ENCODE measurements around the gene LTC4S.
A peak's percentile ranks its signal among the peaks of the same experiment; 100 is the strongest.

The LTC4S gene

DNA sequence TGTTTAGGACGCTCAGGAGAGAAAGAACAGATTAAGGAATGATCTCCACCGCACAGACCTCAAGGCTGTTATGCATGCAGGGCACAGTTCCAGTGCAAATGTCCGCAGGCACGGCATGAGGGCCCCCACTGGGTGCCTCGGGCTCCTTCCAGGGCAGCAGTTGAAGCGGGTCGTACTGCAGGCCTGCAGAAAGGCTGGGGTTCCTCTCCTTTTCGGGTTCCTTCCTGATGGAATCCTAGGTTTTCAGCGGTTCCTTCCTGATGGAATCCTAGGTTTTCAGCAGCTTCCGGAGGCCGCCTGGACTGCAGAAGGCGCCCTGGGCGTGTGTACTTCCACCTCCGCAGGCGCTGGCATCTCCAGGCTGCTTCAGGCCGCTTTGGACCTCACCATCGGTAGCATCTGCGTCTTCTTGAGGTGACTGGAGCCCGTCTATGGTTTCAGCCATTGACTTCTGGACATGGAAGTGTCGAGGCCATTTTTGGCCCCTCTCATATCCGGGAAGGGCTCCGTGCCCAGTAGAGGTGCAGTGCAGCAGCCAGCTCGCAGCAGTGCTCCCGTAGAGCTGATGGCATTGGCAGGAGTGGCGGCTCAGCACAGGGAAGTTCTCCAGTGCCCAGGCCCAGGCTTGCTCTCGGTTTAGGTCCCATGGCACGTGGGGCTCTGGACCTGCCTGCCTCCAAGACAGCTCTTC is 18.5 kb downstream of the LTC4S start:
- no peak for DNase-seq (ENCODE audit: low spot score)

DNA sequence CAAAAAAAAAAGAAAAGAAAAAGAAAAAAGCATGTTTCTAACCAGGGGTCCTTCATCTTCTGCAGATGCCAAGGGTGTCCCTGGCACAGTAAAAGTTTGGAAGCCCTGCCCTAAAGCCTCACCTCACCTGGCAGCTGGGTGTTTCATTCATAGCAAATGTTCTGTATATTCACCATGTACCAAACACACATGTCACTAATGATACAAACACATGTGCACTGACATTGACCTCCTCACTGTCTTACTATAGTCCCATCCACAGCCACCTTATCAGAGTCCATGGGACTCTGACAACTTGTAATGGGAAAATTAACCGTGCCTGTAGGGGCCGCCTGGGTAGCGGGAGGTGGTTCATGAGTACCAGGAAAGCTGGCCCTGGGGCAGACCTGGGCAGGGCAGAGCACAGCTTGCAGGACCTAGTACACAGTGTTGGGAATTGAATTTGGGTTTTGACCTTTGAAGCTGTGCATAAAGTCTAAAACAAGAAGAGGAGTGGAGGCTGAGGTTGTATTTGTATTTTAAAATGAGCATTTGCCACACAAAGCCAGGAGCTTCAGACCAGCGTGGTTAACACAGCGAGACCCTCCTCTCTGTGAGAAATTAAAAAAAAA is 19.3 kb downstream of the LTC4S start:
- DNase-seq (ENCODE audit: low spot score) = no peak

DNA sequence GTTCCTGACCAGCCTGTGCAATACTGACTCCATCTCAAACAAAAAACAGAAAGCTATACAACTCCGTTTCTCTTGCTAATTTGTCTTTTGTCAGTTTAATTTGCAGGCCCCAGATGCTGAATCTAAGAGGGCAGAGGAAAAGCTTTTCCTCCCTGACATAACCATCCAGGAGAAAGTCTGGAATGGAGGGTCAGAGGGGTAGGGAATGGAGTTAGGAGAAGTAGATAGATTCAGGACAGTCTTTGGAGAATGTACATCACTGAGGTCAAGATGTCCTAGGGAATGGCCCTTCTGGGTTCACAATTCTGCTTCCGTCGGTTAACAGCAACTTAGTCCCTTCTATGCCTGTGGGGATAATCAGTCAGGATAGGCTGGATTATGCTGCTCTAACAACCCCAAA is 20.3 kb downstream of the LTC4S start:
- no peak for DNase-seq (ENCODE audit: low spot score)

DNA sequence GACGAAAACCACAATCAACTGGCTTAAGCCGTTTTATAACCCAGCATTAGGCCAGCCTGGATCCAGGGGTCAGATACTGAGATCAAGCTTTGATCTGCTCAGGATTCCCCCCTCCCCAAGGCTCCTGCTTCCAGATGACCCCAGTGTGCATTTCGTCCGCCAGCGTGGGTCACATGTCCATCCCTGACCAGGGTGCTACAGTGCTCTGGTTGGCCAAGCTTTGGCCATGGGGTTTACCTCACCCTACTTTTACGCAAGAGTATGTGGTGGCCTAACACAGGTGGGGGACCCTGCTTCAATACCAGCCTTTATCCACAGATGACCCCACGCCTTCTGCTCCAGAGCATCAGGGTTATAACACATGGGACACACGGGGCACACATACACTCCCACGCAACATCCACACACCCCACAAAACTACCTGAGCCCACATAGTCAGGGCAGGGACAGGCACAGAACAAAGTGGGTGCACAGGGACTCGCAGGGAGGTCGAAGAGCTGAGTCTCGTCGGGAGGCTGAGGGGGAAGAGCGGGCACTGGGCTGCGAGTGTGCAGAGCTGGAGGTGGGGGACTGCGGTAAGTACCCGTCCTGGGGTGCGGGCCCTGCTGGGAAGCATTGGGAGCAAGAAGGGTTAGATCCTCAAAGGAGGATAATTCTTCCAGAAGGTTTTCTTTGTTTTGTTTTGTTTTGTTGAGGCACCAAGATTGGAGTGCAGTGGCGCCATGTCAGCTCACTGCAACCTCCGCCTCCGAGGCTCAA is 21.9 kb downstream of the LTC4S start:
- DNase-seq (ENCODE audit: low spot score) = no peak

DNA sequence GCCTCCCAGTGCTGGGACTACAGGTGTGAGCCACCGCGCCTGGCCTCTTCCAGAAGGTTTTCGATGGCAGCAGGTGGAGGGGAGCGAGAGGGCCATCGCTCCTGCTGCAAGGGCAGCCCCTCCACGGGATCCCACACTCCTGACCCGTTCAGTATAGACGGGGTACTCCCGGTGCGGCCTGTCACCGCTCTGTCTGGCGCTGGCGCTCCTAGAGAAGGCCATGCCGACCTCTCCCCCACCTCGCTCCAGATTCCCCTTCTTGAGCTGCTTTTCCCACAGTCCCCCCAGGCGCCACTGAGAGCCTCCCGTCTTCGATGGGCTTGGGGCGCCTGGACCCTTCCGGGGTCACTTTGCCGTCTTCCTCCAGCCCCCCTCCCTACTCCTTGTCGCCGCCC is 22.6 kb downstream of the LTC4S start:
- DNase-seq (ENCODE audit: low spot score) = no peak

DNA sequence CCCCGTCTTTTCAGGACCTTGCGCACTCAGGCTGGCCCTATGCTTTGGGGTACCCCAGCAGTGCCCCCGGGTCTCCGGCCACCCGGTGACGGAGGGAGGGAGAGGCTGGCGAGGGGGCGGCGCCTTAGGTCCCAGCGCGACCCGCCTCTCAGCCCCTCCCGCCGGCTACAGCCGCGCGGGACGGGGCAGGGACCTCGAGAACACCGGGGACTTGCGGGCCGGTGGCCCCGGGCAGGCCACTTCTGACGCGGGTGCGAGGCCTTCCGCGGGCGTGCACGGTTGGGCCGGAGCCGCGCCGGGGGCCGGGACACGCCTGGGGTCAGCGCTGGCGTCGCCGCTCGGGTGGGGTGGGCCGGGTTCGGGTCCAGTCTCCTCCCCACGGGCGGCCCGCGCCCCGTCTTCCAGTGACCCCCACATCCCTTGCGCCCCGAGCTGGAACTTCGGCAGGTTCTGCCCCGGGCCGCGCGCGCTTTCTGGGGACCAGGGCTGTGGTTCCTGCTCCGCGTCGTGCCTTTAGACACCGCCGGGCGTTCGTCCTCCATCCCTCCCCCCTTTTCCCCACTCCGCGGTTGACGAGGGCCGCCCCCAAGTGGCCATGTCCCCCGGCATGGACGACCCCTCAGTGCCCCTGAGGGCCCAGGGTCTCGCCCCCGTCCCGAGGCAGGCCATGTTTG is 23.1 kb downstream of the LTC4S start:
- no peak for DNase-seq (ENCODE audit: low spot score)

DNA sequence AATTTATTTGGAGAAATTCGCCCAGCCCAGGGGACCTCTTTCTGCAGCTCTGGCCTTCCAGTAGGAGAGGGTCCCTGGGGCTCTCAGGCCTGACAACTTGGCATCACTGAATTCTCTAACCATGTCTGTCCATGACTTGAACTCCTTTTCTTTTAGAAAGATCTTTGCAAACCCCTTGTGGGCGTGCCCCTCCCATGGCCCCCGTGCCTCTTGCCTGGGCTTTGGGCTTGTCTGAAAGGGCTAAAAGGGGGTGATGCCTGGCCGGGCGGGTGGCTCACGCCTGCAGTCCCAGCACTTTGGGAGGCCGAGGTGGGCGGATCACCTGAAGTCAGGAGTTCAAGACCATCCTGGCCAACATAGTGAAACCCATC is 23.7 kb downstream of the LTC4S start:
- no peak for DNase-seq (ENCODE audit: low spot score)

DNA sequence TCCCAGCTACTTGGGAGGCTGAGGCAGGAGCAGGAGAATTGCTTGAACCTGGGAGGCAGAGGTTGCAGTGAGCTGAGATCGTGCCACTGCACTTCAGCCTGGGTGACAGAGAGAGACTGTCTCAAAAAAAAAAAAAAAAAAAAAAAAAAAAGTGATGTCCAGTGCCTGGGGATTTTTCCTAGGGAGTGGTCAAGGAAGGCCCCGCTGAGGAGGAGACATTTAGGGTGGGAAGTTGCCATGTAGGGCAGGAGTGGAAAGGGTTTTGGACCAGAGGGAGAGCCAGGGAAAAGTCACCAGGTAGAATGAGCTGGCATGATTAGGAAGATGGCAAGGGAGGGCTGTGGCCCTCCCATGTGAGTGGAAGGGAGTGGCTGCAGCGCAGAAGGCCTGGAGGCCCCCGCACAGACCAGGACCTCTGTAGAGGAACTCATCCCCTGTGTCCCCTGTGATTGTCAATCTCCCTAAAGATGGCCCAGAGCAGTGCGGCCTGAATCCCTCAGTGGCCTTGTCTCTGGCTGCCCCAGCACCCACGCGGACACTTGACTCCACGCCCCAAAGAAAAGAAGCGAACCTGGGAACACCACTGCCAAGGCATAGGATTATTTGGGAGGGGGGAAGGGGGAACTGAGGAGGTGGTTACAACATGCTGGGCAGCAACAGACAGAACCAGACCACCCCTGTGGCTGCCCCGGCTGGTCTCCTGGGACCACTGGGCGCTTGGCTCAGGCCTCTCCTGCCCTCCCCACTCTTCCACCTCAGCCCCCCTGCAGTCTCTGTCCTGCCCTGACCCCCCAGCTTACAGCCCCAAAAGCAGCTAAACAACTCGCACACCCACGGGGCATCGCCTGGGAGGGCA is 24.3 kb downstream of the LTC4S start:
- no peak for DNase-seq (ENCODE audit: low spot score)

DNA sequence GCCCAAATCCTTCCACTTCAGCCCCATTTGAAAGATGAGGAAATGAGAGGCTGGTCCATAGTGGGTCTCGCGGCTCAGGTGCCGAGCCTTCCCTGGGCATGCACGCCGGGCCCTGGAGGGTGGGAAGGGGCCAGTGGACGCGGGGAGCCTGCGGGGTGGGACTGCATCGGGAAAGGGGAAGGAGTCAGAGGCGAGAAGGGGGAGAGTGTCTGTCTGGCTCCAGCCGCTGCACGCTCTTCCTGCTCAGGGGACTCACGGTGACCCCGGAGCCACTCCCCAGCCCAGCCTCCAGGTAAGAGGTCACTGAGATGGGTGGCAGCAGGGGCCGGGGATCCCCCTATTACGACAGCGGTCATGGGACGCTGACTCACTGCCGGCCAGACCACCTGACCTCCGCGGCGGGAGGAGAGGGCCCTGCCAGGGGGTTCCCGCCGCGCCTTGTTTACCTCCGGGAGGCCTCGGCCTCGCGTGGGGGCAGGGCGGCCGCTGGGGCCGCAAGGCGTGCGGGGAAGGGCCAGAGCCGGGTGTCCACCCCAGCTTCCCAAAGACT is 25.0 kb downstream of the LTC4S start:
- DNase-seq (ENCODE audit: low spot score) = peak; percentile 92

DNA sequence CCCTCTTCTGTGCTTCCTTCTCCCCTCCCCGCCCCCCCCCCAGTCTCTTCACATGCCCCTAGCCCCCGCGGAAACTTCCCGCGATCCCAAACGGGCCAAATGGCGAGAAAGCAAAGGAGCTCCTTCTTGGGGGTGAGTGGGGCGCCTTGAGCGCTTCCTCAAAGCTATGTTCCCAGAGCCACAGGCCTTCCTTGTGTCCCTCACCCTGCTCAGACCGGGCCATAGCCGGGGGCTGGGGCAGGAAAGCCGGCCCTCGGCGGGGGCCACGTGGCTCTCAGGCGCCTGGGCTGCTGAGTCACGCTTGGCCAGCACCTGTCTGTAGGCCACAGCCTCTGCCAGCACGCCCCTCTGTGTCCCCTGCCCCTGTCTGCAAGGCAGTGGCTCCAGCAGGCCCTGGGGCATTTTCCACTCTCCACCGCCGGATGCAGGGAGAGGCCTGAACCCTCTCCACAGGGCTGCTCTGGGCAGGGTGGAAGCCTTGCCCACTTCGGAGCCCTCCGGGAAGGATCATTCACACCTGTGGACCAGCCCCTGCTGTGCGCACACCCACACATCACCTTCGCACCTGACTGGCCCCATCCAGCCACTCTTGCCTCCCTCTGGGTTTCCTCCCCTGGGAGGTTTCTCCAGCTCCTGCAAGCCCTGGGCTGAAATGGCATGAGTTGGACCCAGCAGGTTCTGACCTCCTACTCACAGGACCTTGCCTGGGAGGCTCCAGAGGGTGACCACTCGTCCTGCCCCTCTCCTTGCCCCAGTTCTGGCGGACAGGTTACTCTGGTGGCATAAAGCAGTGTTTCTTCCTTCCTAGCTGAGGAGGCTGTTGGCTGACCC is 25.7 kb downstream of the LTC4S start:
- DNase-seq (ENCODE audit: low spot score) = peak; percentile 59

DNA sequence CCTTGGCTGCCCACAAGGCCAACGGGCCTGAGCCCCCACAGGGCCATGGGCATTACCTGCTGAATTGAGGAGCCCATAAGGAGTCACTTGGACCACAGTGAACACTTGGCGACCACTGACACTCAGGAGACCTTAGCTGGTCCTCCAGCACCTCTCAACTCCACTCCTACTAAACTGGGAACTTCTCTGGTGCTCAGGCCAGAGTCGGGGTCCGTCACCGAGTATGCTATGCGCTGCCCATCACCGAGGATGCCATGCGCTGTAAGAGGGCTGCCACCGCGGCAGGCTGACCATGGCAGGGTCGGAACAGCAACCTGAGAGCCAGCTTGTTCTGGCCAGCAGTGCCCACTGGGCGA is 26.3 kb downstream of the LTC4S start:
- no peak for DNase-seq (ENCODE audit: low spot score)

DNA sequence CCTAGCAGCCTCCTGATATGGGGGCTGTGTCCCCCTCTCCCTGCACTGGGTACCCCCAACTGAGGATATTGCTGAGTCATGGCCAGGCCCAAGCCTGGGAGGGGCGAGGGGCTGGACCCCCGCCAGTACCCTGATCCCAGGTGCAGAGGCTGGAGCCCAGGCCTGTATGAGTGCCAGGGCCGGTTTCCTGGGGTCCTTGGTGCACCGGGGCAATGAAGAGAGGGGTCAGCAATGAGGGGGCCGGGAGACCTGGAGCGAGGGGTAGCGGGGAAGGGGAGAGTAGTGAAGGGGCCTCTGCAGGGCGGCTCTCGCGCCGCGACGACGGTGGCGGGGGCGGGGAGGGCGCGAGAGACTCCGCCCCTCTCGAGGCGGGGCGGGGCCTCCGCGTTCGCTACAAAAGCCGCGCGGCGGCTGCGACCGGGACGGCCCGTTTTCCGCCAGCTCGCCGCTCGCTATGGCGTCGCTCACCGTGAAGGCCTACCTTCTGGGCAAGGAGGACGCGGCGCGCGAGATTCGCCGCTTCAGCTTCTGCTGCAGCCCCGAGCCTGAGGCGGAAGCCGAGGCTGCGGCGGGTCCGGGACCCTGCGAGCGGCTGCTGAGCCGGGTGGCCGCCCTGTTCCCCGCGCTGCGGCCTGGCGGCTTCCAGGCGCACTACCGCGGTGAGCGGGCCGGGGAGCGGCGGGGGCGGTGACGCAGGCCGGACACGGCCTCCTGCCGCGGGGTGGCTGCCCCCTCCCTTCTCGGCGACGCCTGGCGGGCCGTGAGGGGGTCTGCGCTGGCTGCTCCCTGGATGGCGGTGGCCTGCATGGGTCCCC is 26.9 kb downstream of the LTC4S start, which contains the start of gene SQSTM1:
SQSTM1 (plus strand) TSS at position 423 of the 815 bp plus-strand sequence; CDS start at position 455, 32 bp downstream.
- DNase-seq (ENCODE audit: low spot score) = peak; percentile 95

DNA sequence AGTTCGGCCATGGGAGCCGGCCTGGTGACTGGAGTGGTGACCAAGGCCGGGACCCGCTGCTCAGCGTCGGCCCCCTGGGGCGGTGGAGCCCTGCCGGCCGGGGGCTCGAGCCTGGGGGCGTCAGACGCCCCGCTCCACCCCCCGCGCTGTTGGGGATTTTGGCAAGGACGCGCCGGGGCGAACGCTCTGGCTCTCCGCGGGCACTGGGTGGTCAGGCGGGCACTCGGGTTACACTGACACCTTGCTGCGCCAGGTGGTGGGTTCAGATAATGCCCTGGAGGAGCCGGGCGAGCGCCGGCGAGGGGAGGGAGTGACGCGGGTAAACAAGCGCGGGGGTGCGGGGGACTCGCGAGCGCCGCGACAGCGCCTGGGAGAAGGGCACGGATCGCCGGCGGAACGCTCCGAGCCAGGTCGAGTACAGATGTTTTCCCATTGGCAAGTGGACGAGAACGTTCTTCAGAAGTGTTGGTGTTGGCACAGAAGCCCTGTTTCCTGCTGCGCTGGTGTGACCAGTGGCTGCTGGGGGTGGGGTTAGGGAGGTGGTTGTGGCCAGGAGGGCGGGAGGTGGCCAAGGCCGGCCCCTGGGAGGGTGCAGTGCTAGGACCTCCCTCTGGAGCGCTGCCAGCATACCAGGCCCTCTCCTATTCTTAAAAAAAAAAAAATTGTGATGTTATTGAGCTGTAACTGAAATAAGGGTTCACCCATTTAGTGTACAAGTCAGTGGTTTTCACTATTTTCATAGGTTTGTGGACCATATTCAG is 27.7 kb downstream of the LTC4S start:
- DNase-seq (ENCODE audit: low spot score) = peak; percentile 97

DNA sequence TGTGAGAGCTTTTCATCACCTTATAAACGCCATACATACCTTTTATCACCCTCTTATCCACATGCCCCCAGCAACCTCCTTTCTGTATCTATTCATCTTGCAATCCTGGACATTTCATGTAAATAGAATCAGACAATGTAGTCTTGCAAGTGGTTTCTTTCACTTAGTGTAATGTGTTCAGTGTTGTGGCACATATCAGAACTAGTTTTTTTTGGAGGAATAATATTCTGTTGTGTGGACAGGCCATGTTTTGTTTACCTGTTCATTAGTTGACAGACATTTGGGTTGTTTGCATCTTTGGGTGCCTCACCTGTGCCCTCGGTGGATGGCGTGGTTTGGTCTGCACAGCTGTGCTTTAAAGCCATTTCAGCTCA is 28.3 kb downstream of the LTC4S start:
- no peak for DNase-seq (ENCODE audit: low spot score)

DNA sequence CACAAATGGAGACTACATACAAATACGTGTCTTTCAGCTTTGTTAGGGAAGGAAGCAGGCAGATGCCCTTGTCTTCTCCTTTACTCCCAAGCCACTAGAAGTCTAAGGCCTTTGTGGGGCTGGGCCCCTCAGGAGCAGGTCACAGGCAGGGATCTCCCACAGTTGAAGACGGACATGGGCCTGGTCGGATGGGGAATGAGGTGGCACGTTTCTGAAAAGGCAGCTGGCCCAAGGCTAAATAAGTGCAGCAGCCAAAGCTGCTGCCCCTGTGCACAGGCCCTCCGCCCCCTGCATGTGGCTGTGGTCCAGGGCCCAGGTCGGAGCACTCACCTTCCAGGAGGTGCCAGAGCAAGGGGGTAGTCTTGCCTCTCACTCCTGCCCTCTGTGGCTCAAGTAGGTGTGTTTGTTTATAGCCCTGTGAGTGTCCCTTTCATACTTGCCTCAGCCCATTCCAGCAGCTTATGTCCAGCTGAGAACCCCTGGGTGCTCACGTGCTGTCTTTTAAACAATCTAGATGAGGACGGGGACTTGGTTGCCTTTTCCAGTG is 28.7 kb downstream of the LTC4S start:
- no peak for DNase-seq (ENCODE audit: low spot score)

DNA sequence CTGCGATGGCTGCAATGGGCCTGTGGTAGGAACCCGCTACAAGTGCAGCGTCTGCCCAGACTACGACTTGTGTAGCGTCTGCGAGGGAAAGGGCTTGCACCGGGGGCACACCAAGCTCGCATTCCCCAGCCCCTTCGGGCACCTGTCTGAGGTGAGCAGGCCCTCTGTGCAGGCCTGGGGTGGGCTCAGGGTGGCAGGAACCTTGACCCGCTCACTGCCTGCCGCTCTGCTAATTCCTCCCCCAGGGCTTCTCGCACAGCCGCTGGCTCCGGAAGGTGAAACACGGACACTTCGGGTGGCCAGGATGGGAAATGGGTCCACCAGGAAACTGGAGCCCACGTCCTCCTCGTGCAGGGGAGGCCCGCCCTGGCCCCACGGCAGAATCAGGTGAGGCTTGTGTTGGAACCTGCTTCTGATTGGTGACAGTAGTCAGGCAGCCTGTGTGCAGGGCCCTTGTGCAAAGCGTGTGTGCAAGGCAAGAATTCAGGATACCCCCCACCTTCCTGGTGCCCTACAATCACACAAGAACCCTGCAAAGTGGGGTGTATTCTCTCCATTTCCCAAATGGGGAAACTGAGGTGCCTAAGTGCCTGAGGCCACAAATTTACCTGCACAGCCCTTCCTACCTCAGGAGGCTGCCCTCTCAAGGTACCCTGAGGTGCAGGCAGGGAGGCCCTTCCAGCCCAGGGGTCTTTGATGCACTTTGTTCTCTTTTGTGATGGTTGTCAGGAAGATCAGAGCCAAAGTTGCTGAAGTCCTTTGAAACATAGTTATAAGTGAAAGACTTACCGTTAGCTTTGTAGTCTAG is 30.4 kb downstream of the LTC4S start:
- DNase-seq (ENCODE audit: low spot score) = no peak

DNA sequence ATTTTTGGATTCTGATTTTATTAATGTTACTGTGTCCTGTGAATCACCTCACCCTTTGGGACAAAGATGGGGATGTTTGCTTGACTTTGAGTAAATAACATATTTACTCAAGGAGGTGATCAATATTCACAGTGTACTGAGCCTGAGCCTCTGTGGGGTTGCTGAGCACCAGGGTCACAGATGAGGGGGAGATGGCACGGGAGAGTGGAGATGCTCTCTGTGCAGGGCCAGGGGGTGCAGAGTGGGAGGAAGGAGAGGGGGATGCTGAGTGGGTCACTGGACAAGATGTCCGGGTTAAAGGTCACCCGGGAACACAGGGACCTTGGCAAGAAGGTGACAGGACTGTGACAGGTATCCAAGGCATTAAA is 30.9 kb downstream of the LTC4S start:
- no peak for DNase-seq (ENCODE audit: low spot score)

DNA sequence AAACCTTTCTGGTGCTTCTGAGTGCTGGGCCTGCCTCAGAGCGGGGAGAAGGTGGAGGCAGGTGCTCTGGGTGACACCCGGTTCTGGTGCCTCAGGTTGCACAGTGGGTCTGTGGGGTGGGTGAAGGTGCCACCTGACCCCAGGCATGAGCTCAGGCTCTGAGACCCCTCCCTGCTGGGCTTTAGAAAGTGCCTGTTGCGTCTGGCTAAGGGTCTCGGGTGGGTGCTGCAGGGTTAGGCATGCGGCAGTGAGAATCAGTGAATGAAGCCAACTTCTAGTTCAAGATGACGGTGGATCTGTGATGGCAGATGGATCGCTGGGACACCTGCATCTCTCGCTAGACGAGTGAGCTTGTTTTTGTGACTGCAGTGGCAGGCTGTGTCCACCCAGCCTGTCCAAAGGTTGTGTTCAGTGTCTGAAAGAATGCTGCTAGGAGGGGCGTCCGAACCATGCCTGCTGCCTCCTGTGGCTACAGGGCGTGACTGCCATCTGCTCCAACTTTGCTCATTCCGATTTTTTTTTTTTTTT is 31.9 kb downstream of the LTC4S start:
- peak; percentile 55 for DNase-seq (ENCODE audit: low spot score)
